HK-2 (cell line): ENCODE data around the gene ZNF384.

ENCODE experiments used
- DNase-seq: peaks from one replicate; pipeline ENCODE4 v3.0.0-alpha.2; 2018; ENCODE audit not compliant: unreplicated experiment

ZNF384 gene

GRCh38 chr12:6653987-6654386, 35.2 kb downstream of the ZNF384 start:
- DNase-seq, result no peak

- DNase-seq, result no peak
Observed at GRCh38 chr12:6653342-6653741, 35.8 kb downstream of the ZNF384 start.

- no peak for DNase-seq
Observed at GRCh38 chr12:6652391-6652790, 36.8 kb downstream of the ZNF384 start.

GRCh38 chr12:6650832-6651231, 38.3 kb downstream of the ZNF384 start:
- no peak for DNase-seq

- DNase-seq, result no peak
Observed at GRCh38 chr12:6647083-6647604, 42.0 kb downstream of the ZNF384 start, which contains the start of gene ACRBP. Gene ACRBP, minus strand, starts transcription at chr12:6647432. Its CDS starts 66 bp downstream, at chr12:6647366.

DNA sequence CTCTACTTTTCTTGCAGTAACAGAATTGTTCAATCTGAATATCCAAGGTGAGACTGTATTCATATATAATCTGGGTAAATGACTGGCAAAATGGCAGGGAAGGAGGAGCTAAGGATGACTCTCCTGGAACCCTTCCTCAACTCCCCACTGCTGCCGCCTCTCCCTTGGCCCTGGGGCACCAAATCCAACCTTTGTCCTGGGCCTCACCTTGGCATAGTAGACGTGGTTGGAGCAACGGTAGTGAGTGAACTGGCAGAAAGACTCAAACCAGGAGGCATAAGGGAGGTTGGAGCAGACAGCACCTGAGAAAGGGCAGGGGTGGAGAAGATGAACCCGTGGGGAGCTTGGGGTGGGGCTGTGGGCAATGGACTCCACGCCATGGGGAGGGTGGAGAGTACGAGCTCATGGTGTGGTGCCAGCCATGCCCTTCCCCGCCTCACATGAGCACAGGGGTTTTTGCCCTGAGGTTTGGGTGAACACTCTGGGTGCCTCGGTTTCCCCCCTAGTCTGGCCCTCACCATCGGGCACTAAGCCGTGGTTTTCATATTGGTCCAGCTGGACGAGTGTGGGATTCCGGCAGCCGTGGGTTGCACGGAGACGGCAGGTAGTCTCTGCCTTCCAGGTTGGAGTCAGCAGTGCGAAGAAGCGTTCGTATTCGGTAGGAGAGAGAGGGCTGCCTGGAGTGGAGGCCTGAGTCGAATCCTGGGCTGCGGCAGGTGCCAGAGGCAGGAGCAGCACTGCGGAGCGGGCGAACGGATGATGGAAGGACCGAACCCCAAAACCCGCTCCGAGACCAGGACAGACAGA, 42.7 kb downstream of the ZNF384 start:
- no peak for DNase-seq

DNA sequence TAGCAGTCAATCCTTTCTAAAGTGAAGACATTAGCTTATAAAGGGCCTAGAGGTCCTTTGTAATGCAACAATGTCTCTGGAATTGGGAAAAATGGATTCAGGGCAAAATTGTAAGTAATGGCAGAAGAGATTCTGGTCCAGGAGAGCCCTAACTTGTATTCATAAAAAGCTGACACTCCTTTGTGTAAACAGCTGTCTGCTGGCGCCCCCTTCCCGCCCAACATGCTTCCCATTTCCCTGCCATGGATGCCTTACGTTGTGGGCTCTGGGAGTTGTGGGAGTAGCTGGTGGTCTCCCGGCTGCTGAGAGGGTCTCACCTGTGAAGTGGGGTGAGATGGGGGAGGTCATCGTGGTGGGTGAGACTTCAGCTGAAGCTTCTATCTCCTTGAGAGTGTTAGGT, 44.3 kb downstream of the ZNF384 start:
- DNase-seq, result no peak

GRCh38 chr12:6644257-6644596, 44.9 kb downstream of the ZNF384 start:
- no peak for DNase-seq

DNA sequence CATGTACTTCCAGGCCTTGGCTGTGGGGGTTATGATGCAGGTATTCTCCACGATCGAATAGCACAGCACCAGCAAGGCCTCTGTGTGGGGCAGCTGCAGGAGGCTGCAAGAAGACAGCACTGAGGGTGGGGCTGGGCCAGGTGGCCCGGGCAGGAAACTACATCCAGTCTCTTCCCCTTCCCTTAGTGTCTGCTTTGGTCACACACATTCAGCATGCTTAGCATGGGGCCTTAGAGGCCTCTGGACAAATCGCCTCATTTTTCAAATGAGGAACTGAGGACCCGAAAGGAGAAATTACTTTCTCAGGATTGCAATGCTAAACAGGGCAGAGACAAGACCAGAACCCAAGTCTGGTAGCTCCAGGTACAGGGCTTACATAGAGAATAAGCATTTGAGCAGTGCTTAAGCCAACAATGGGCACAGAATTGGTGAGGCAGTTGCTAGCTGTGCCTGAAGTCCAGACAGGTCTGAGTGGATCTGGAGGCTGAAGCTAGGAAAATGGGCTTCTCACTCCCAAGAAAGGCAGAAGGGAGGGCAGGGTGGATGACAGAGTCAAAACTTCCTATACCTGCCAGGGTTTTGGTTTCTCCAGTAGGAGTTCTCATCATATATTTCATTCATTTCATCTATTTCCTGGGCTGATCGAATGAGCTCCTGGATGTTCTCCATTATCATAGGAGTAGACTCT, 45.5 kb downstream of the ZNF384 start:
- DNase-seq, result no peak

DNA sequence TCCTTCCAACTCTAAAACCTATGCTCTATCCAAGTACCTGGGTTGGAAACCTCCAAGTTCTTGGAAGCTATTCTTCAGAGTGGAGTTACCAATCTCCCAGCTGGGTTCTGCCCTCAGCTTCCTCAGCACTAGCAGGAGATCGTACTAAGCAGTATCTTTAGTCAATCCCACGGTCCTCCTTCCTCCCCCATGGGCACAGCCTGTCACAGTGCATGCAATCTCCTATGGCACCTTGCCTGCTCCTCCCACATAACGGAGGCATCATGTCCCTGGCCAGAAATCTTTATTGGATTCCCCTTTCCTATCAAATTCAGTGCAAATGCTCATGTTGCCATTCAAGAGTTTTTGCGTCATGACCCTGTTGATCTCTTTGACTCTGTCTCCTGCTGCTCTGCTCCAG, 48.0 kb downstream of the ZNF384 start:
- no peak for DNase-seq

DNA sequence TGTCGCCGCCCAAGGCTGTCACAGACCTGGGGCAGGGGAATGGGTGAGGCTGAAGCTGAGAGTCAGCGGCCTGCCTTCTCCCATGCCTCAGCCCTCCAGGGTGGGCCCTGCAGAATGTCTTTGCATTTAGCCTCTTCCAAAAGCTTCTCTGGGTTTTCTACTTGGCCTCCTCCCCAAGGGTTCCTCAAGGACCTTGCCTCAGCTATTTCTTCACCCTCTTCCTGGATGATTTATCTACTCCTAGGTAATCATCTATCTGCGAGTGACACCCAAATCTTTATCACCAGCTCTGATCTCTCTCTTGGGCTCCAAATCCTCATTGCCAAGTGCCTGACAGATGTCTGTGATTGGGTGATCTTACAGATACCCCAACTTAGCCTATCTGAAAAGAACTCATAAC, 48.7 kb downstream of the ZNF384 start:
- DNase-seq, result no peak

DNA sequence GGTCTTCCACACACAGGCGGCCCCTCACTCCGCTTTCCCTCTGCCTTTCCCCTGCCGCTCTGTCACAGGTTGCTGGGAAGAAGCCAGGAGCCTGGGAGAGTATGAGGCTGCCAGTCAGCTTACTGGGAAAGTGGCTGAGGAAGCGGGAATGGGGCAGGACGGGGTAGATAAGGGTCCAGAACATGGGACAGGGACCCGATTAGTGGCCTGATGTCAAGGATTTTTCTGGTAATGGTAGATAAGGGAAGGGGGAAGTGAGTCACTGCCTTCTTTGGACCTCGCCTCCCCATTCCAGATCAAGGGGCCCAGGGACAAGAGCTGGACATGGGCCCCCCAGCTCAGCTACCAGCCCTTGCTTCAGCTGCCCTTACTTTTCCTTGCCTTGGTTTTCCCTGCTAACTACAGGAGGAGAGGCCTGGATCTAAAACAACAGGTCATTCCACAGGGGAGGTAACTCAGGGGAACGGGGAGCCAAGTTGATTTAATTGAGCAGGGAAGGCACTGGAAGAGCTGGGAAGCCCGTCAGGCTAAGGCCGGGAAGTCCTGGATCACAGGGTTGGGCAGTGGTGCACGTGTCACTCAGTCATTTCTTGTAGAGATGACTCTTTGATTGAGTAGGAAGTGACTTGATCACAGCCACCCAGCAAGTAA, 49.9 kb downstream of the ZNF384 start:
- DNase-seq, result no peak

DNA sequence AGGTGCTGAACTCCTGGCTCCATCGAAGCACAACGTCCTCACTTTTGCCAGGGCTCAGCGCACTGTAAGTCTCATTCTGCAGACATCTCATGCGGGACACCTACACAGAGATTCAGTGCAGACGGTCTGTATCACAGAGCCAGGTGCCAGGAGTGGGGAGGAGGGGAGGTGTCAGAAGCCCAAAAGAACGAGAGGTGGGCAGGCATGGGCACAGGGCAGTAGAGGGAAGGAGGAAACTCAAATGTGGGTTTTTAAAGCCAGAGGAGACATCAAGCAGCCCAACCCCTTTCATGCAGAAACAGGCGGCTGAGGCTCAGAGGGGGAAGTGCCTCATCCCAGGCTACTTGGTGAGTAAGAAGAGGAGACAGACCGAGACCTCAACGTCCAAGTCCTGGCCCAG, 50.9 kb downstream of the ZNF384 start:
- no peak for DNase-seq

GRCh38 chr12:6635856-6636531, 53.2 kb downstream of the ZNF384 start, which contains the start of gene LPAR5:
Gene LPAR5, minus strand, starts transcription at chr12:6635959. Its CDS starts 14,711 bp downstream, at chr12:6621248.
- peak; percentile 41 for DNase-seq

DNA sequence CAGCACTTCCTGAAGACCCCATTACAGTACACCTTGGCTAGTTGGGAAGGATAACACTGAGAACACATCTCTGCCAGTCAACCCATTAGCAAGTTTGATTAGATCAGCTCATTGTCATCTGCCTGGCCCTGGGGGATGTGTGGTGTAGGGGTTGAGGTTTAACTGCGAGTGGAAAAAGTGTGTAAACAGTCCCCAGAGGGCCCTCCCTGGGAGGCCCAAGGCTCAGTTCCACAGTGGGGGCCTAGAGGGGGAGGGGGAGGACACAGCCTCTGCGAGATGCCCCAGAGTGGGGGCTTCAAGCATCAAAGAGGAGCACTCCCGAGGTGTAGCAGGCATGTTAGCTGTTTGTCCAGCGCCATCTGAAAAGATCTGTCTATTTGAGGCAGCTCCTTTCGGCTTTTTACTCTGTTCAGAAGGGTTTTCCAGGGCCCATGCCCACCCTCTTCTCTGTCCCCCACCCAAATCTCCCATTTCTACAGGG, 53.8 kb downstream of the ZNF384 start:
- no peak for DNase-seq

GRCh38 chr12:6632026-6632983, 56.9 kb downstream of the ZNF384 start:
- DNase-seq, result peak; percentile 37

GRCh38 chr12:6631549-6631961, 57.6 kb downstream of the ZNF384 start:
- DNase-seq, result no peak

DNA sequence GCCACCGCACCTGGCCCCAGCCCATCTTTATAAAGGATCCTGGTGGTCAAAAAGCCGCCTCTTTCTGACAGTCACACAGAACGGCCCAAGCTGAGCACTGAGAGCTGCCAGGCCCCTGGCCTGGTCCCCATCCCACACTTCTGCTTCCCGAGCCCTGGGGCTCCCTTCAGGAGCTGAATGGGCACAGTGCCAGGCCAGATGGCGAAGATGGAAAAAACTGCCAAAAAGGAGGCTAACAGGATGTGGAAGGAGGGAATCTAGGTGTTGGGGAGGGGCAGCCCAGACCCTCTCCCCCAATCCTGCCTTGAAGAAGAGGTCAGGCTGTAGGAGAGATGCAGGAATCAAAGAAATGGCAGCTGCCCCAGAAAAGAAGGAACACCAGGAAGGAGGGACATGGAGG, 58.4 kb downstream of the ZNF384 start:
- DNase-seq, result no peak

DNA sequence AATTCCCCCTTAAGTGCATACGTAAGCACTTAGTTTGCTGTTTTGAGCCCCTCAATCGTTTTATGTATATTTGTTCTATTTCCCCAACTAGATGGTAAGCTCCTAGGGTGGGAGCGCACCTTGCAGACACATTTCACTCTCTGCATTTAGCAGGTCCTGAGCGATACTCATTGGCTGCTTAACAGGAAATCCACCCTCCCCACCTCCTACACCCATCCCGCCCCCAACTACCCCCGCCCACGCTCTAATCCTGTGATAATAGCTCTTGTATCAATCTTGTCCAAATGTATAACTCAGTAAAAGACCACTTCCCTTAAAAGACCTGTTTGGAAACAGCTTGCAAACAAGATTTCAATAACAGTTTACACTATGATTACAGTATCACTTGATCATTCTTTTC, 61.6 kb downstream of the ZNF384 start:
- DNase-seq, result no peak

- no peak for DNase-seq
Observed at GRCh38 chr12:6626654-6627283, 62.4 kb downstream of the ZNF384 start.
